ENCODE data around the gene TSPAN15. TPM values are rescaled to one million over a fixed set of nuclear protein-coding genes. Genes with fewer than 3 reads are reported as not detected.

The TSPAN15 gene
- total RNA-seq, 3 donors from 2014 or later: 53.3 to 89.5 (median 65.0) TPM

DNA sequence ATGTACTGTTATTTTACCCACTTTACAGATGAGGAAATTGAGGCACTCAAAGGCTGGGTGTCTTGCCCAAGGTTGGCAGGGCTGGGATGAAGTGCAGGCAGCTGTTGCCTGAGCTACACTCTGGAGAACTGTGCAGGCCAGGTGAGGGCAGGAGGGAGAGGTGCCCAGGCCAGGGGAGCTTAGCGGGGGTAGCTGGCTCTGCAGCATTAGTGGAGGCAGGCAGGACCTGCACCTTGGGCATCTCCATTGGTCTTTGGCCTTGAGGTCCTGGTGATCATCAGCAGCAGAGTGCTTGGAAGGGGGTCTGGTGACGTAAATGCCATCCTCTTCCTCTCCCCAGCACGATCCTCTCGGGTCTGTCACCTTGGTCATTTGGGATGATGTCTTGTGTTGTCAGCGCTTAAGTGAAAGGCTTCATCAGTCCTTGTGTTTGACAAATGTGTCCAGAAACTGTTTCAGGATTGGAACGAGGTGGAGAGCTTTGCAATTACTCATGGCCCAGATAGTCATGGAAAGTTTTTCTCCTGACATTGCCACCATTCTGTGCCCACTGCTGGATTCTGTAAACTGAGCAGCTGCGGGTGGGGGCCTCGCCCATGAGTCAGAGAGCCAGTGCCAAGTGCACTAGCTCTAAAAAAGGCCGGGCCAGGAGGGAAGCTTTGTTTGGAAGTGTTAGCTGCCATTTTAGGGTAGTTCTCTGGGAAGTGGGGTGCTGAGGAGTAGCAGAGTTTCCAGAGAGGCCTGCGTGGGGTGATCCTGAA, 47.6 kb downstream of the TSPAN15 start:
- Histone ChIP-seq H3K9me3 (no peaks in the 10 kb centered on the region), H3K4me3 (no peak overlapping the region), H3K4me1 (no peaks in the 10 kb centered on the region), H3K27ac (no peak overlapping the region), H3K36me3 (no peaks in the 10 kb centered on the region), H3K27me3 (no peaks in the 10 kb centered on the region)
- TF ChIP-seq POLR2AphosphoS5 (IDR thresholded peaks at IDR 0.05): no peak
- TF ChIP-seq, protein P1, sequence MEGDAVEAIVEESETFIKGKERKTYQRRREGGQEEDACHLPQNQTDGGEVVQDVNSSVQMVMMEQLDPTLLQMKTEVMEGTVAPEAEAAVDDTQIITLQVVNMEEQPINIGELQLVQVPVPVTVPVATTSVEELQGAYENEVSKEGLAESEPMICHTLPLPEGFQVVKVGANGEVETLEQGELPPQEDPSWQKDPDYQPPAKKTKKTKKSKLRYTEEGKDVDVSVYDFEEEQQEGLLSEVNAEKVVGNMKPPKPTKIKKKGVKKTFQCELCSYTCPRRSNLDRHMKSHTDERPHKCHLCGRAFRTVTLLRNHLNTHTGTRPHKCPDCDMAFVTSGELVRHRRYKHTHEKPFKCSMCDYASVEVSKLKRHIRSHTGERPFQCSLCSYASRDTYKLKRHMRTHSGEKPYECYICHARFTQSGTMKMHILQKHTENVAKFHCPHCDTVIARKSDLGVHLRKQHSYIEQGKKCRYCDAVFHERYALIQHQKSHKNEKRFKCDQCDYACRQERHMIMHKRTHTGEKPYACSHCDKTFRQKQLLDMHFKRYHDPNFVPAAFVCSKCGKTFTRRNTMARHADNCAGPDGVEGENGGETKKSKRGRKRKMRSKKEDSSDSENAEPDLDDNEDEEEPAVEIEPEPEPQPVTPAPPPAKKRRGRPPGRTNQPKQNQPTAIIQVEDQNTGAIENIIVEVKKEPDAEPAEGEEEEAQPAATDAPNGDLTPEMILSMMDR (IDR thresholded peaks at IDR 0.05): no peak
- TF ChIP-seq POLR2A (IDR thresholded peaks at IDR 0.05): no peak
- intact Hi-C loops (cut with DNase I; ENCODE audit: low total_unique reads): no loop called here
- peak in 1 of 2 donors; percentile 24 for DNase-seq (ENCODE audit: low spot score in 2 of 2)

DNA sequence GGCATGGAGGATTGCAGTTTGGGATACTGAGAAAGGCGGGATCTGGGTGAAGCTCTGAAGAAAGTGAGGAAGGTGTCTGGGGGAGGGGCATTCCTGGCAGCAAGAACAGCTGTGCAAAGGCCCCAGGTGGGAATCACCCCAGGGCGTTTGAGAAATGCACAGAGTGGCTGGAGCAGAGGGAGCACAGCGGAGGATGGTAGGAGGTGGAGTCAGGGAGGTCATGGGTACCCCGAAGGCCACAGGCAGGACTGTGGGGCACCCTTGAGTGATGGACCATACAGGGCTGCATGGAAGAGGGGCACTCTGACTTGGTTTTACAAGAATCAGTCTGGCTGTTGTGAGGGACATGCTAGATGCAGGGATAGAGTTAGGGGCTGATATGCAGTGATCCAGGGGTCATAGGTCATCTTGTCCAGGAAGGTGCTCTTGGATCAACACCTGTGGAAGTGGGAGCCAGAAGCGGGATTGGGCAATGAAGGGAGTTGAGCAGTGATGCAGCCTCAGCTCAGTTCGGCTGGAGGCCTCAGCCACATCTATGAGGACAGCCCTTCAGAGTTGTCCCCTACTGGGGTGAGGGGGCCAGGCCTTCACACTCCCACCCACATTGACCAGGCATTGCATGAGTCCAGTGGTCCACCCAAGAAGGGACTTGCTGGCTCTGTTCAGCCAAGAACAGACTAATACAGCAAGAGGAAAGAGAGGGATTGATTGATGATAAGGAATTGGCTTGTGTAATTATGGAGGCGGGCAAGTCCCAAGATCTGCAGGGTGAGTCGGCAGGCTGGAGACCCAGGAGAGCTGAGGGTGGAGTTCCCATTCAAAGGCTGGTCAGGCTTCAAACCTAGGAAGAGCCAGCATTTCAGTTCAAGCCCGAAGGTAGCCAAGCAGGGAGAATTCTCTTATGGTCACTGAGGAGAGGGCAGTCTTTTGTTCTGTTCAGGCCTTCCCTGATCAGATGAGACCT, 48.7 kb downstream of the TSPAN15 start:
- Histone ChIP-seq H3K9me3 (no peaks in the 10 kb centered on the region), H3K4me3 (no peak overlapping the region), H3K4me1 (no peaks in the 10 kb centered on the region), H3K27ac (no peak overlapping the region), H3K36me3 (no peaks in the 10 kb centered on the region), H3K27me3 (no peaks in the 10 kb centered on the region)
- intact Hi-C loops (cut with DNase I; ENCODE audit: low total_unique reads): no loop called here
- TF ChIP-seq POLR2AphosphoS5 (IDR thresholded peaks at IDR 0.05) (no peak), POLR2A (IDR thresholded peaks at IDR 0.05) (no peak)
- TF ChIP-seq, protein P1 (IDR thresholded peaks at IDR 0.05): no peak
- no peak for DNase-seq (ENCODE audit: low spot score in 2 of 2)

DNA sequence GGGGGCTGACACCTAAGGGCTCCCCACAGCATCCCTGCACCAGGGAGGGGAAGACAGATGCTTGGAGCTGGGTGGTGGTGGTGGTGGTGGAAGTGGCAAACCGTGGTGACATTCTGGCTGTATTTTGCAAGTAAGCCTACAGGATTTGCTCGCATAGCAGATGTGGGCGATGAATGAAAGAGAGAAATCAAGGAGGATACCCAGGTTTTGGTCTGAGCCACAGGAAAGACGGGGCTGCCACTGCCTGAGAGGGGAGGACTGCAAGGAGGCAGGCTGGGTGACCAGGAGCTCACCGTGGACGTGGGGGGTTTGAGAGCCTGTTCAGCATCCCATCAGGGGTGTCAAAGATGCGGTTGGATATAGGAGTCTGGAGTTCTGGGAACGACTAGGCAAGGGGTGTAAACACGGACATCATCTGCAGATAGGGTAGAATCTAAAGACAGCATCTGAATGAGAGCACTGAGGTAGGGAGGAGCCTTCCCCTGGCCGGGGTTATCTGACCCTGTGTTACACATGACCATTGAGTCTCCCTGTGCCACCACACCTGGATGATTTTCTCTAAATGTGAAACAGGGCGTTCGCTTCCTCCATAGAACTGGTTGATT, 49.7 kb downstream of the TSPAN15 start:
- Histone ChIP-seq H3K4me1 (no peaks in the 10 kb centered on the region), H3K4me3 (no peak overlapping the region), H3K36me3 (no peaks in the 10 kb centered on the region), H3K27ac (no peak overlapping the region), H3K27me3 (no peaks in the 10 kb centered on the region), H3K9me3 (no peaks in the 10 kb centered on the region)
- intact Hi-C loops (cut with DNase I; ENCODE audit: low total_unique reads): no loop called here
- DNase-seq (ENCODE audit: low spot score in 2 of 2): no peak
- TF ChIP-seq POLR2A (IDR thresholded peaks at IDR 0.05) (no peak), POLR2AphosphoS5 (IDR thresholded peaks at IDR 0.05) (no peak)
- TF ChIP-seq, protein P1 (IDR thresholded peaks at IDR 0.05): no peak

DNA sequence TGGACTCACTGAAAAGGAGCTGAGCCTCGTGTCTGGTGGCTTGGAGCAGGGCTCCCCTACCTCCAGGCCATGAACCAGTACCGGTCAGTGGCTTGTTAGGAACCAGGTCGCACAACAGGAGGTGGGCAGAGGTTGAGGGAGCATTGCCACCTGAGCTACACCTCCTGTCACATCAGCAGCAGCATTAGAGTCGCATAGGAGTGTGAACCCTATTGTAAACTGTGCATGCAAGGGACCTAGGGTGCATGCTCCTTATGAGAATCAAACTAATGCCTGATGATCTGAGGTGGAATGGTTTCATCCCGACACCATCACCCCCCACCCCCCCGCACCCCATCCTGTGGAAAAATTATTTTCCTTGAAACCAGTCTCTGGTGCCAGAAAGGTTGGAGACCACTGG, 50.4 kb downstream of the TSPAN15 start:
- TF ChIP-seq, protein P1 (IDR thresholded peaks at IDR 0.05): no peak
- no peak for TF ChIP-seq POLR2A (IDR thresholded peaks at IDR 0.05)
- TF ChIP-seq POLR2AphosphoS5 (IDR thresholded peaks at IDR 0.05): no peak
- DNase-seq (ENCODE audit: low spot score in 2 of 2): no peak
- no peak overlapping the region for H3K27ac ChIP-seq
- no peak overlapping the region for H3K4me3 ChIP-seq
- H3K36me3 ChIP-seq: no peaks in the 10 kb centered on the region
- H3K4me1 ChIP-seq: no peaks in the 10 kb centered on the region
- intact Hi-C loops (cut with DNase I; ENCODE audit: low total_unique reads): no loop called here
- no peaks in the 10 kb centered on the region for H3K27me3 ChIP-seq
- H3K9me3 ChIP-seq: no peaks in the 10 kb centered on the region

All from breast epithelium (tissue), 4 donors.